Retinal pigment epithelial cell (primary cell): ENCODE data around the gene NFAT5.
"Not testable (repeated sequence)": the region's sequence is repeated elsewhere in the genome, so short reads cannot be mapped to it uniquely, and the experiment has no call there.

ENCODE experiments used
- DNase-seq: peaks from one replicate; pipeline ENCODE4 v3.0.0-alpha.2; 2010; ENCODE audit warnings: low read depth
- H3K4me3 ChIP-seq: 2 replicates; pipeline ENCODE4 v1.5.1; 2011; ENCODE audit warnings: mild to moderate bottlenecking, low read length, control low read depth, moderate library complexity
- CTCF ChIP-seq: conservative IDR thresholded peaks from 2 replicates; pipeline ENCODE4 v1.5.1; 2011; ENCODE audit warnings: low read depth, low read length, control low read depth, inconsistent platforms

Gene NFAT5

GRCh38 chr16:69725480-69726312, 159.9 kb downstream of the NFAT5 start:
- TF ChIP-seq CTCF = no peak
- peak overlapping the region; percentile 66 for H3K4me3 ChIP-seq
- no peak for DNase-seq

GRCh38 chr16:69726313-69727060, 160.7 kb downstream of the NFAT5 start, which contains the start of gene NQO1:
Gene NQO1 (minus strand): TSS chr16:69726560. CDS start chr16:69726439, 121 bp downstream.
- peak; percentile 85 for DNase-seq
- peak within 1 kb of the TSS; percentile 66 for H3K4me3 ChIP-seq
- TF ChIP-seq CTCF = no peak

- no peak for TF ChIP-seq CTCF
- H3K4me3 ChIP-seq = no peak overlapping the region
- no peak for DNase-seq
Measured at GRCh38 chr16:69727916-69728270, 162.1 kb downstream of the NFAT5 start.

- not testable (repeated sequence) for DNase-seq, H3K4me3 ChIP-seq
Measured at GRCh38 chr16:69729030-69729429, 163.3 kb downstream of the NFAT5 start.

- H3K4me3 ChIP-seq, DNase-seq: not testable (repeated sequence)
Measured at GRCh38 chr16:69731280-69731679, 165.5 kb downstream of the NFAT5 start.

- DNase-seq = no peak
- no peak for TF ChIP-seq CTCF
- H3K4me3 ChIP-seq = no peak overlapping the region
Measured at GRCh38 chr16:69732101-69732500, 166.3 kb downstream of the NFAT5 start.

GRCh38 chr16:69741519-69741918, 175.8 kb downstream of the NFAT5 start:
- TF ChIP-seq CTCF = no peak
- DNase-seq = no peak
- H3K4me3 ChIP-seq = no peak overlapping the region
